Stimulated activated CD8-positive, alpha-beta memory T cell treated with anti-CD3 and anti-CD28 coated beads, Interleukin-7, amount 100 ng/mL, for 4 hours (primary cell): ENCODE data around the gene PATE1.
"Not testable (repeated sequence)": the region's sequence is repeated elsewhere in the genome, so short reads cannot be mapped to it uniquely, and the experiment has no call there.

Experiments
- DNase-seq, 2 donors: peaks; one replicate each; pipeline ENCODE4 v3.0.0-alpha.2; 2020; ENCODE audit warnings: low read depth in 2 of 2

The PATE1 gene

GRCh38 chr11:125745979-125746378, at the start of gene PATE1:
PATE1 (plus strand) TSS chr11:125746279; CDS start chr11:125746305, 26 bp downstream.
- no peak for DNase-seq

- DNase-seq, result no peak
Observed at GRCh38 chr11:125701018-125701610, 45.0 kb upstream of the PATE1 start.

GRCh38 chr11:125701858-125702621, 44.0 kb upstream of the PATE1 start:
- no peak for DNase-seq

GRCh38 chr11:125704686-125705085, 41.4 kb upstream of the PATE1 start:
- DNase-seq, result not testable (repeated sequence)

GRCh38 chr11:125720781-125721180, 25.3 kb upstream of the PATE1 start:
- no peak for DNase-seq

GRCh38 chr11:125724125-125724524, 22.0 kb upstream of the PATE1 start:
- no peak for DNase-seq

- no peak for DNase-seq
Observed at GRCh38 chr11:125728969-125729368, 17.1 kb upstream of the PATE1 start.

- no peak for DNase-seq
Observed at GRCh38 chr11:125740617-125741016, 5.5 kb upstream of the PATE1 start.

GRCh38 chr11:125743681-125744080, 2.4 kb upstream of the PATE1 start:
- DNase-seq, result no peak

GRCh38 chr11:125750629-125751028, 4.5 kb downstream of the PATE1 start:
- DNase-seq, result no peak

GRCh38 chr11:125756050-125756449, 10.0 kb downstream of the PATE1 start:
- no peak for DNase-seq

- no peak for DNase-seq
Observed at GRCh38 chr11:125762445-125762844, 16.4 kb downstream of the PATE1 start.

GRCh38 chr11:125763483-125763882, 17.4 kb downstream of the PATE1 start:
- no peak for DNase-seq

GRCh38 chr11:125766251-125766650, 20.2 kb downstream of the PATE1 start:
- DNase-seq, result no peak

- DNase-seq, result no peak
Observed at GRCh38 chr11:125768336-125769046, 22.4 kb downstream of the PATE1 start.

- no peak for DNase-seq
Observed at GRCh38 chr11:125770583-125770982, 24.5 kb downstream of the PATE1 start.

GRCh38 chr11:125772834-125773505, 26.9 kb downstream of the PATE1 start:
- no peak for DNase-seq

- DNase-seq, result no peak
Observed at GRCh38 chr11:125773516-125773915, 27.4 kb downstream of the PATE1 start.

- no peak for DNase-seq
Observed at GRCh38 chr11:125777309-125777708, 31.2 kb downstream of the PATE1 start.

GRCh38 chr11:125778728-125779127, 32.6 kb downstream of the PATE1 start, which contains the start of gene PATE2:
PATE2 (minus strand) TSS chr11:125778828; CDS start chr11:125778773, 55 bp downstream.
- no peak for DNase-seq

GRCh38 chr11:125784678-125785077, 38.6 kb downstream of the PATE1 start:
- no peak for DNase-seq

- DNase-seq, result no peak
Observed at GRCh38 chr11:125787827-125788226, 41.7 kb downstream of the PATE1 start, which contains the start of gene PATE3. PATE3 (plus strand) TSS chr11:125788127; CDS start chr11:125788152, 25 bp downstream.
